ENCODE data around the gene NR1D2.

Gene NR1D2

DNA sequence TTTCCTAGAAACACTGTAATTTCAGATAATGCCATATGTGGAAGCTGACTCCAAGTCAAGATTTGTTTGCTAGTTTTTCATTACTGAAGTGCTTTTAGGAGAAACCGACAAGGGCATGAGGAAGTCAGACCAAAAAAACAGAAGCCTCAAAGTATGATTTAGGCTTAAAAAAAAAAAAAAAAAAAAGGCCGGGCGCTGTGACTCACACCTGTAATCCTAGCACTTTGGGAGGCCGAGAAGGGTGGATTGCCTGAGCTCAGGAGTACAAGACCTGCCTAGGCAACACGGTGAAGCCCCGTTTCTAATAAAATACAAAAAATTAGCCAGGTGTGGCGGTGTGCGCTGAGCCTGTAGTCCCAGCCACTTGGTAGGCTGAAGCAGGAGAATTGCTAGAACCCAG lies 16.6 kb upstream of the NR1D2 start:
- DNase-seq (ENCODE audit: low read depth in 2 of 3, low spot score in 2 of 3): no peak

DNA sequence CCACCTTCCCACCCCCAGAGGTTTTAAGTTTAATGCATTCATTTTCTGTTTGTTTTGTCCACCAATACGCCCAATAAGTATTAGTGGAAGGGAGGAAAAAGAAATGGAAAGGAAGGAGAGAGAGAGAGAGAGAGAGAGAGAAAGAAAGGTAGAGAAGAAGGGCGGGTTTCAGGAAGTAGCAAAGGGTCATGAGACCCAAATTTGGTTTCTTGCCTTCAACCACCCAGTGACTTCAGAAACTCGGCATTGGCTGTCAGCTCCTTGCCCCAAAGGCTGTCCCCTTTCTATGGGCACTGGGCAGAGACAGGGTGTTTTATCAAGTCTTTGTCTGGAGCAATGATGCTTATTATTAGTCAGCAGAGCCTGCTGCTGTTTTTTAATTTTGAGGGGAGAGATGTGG lies 13.5 kb upstream of the NR1D2 start:
- DNase-seq (ENCODE audit: low read depth in 2 of 3, low spot score in 2 of 3): no peak

DNA sequence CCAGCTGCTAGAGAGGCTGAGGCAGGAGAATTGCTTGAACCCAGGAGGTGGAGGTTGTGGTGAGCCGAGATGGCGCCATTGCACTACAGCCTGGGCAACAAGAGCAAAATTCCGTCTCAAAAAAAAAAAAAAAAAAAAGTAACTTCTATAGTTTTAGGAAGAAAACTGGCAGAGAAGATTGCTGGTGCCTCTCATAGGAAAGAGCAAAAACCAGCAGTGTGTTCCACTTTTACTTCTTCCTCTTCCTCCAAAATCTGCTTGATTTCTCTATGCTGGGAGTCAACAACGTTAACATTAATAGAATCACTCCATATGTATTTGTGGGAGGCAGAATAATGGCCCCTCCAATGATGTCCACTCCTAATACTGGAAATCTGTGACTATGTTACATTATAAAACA lies 12.5 kb upstream of the NR1D2 start:
- no peak for DNase-seq (ENCODE audit: low read depth in 2 of 3, low spot score in 2 of 3)

DNA sequence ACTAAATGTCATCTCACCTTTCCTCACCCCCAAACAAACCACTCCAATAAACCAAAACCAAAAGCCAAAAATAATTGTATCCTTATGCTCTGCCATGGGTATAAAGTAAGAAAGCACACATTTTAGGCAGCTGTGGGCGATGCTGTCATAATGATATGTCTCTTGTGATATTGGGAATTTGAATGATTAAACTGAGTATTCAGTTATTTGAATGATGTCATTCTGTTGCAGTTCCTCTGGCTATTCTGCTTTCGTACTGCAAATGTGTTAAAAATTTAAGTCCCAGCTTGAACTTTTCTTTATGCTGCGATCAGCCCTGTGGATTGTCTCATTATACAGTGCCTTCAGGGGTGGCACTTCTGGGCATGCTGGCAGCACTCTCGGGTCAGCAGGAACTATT lies 10.8 kb upstream of the NR1D2 start:
- no peak for DNase-seq (ENCODE audit: low read depth in 2 of 3, low spot score in 2 of 3)

DNA sequence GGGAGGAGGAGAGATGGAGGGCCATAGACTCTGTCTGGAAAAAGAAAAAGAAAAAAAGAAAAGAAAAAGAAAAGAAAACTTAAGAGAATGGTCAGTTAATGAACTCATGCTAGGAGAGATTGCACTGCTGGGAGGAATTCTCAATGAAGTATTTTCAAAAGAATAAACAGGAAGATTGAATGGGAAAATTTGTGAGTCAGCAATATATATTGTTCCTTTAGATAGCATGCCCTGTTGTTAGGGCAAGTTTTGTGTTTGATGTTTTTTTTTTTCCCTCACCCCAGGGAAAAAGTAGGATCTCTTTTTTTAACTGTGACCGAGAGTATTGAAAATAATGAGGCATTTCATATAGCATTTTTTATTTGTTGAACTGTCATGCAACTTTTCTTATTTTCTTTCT lies 7.8 kb upstream of the NR1D2 start:
- DNase-seq (ENCODE audit: low read depth in 2 of 3, low spot score in 2 of 3): no peak

DNA sequence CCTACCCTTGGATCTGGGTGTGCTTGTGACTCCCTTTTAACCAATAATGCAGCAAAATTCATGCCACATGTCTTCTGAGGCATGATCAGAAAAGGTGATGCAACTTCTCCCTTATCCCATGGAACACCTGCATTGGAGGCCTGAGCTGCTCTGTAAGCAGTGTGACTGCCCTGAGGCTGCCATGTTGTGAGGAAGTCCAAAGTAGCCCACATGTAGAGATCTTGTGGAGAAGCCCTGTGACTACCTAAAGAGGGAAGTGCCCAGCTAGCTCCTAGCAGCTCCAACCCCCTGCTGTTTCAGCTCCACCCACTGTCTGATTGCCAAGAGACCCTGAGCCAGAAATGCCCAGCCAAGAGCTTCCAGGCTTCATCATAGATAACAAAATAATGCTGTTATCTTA lies 6.4 kb upstream of the NR1D2 start:
- no peak for DNase-seq (ENCODE audit: low read depth in 2 of 3, low spot score in 2 of 3)

DNA sequence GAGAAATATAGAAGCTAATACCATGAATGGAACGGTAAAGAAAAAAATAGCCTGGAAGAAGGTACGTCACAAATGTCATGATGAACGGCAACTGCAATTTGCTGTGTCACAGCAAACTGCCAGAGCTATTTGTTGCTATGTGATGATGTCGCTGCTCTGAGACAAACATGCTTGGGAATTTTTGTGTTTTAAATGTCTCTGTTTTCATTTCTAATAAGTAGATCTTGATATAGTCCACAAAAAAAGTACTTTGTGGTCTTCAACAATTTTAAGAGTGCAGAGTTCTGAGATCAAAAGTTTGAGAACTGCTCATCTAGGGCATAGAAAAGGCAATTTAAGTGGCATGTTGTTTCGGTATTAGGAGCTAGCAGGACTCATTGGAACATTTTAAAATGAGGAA lies 4.3 kb upstream of the NR1D2 start:
- no peak for DNase-seq (ENCODE audit: low read depth in 2 of 3, low spot score in 2 of 3)

DNA sequence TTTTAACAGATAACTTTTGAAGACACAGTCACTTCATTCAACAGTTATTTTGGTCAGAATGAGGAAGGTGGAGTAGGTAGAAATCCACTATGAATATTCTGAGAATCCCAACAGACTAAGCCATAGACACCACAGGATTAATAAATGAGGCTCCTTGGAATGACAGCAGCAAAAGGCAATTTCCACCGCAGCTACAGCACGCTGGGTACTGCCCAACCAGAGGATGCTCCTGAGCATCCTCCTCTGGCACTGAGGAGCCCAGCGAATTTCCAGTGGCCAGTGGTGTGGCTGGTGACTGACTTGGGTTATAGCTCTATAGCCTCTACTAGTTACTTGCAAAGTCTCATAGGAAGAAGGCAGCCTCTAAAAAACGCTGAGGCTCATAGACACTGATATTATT lies 3.6 kb upstream of the NR1D2 start:
- no peak for DNase-seq (ENCODE audit: low read depth in 2 of 3, low spot score in 2 of 3)

DNA sequence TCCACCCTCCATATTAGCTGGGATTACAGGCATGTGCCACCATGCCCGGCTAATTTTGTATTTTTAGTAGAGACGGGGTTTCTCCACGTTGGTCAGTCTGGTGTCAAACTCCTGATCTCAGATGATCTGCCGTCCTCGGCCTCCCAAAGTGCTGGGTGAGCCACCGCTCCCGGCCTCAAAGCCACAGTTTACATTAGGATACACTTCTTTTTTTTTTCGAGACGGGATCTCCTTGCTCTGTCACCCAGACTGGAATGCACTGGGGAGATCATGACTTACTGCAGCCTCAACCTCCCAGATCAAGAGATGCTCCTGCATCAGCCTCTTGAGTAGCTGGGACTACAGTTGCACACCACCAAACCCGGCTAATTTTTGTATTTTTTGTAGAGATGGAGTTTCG lies 2.5 kb upstream of the NR1D2 start:
- no peak for DNase-seq (ENCODE audit: low read depth in 2 of 3, low spot score in 2 of 3)

DNA sequence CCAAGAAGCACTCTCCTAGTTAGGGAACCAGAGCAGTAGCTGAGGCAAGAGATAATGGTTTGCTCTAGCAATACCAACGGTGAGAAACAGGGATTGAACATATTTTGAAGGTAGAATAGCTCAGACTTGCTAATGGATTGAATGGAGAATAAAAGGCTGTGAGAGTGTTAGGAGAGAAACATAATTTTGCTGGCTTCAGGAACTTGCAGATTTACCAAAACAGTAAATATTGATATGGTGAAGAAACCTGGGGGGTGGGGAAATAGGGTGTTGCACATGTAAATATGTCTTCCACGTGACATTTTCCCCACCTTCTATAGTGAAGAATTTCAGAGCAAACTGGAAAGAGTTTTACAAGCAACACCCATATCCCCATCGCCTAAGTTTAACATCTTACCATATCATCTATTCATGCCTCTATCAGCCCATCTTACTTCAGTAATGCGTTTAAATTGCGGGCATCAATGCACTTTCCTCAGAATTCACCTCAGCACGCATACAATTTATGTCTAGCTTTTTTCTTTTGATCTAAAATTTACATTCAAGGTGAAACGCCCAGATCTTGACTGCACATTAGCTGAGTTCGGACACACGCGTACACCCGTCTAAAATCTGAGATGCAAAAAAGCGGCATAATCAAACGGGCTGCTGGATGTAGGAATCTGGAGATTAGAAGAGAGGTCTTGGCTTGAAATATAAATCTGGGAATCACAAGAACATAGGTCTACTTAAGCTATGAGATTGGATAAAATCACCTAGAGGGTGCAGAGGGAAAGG lies 891 bp upstream of the NR1D2 start:
- no peak for DNase-seq (ENCODE audit: low read depth in 2 of 3, low spot score in 2 of 3)

DNA sequence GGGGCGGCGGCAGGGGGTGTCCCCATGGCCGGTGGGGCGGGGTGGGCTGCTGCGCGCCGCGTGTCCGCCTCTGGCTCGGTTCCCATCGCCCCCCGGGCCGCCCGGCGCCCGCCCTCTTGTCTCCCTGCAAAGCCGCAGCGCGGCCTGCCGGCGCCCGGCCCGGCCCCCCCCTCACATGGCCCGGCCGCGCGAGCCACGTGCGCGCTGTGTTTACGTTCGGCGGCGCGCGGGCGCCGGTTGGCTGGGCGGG lies 502 bp downstream of the NR1D2 start:
- DNase-seq (ENCODE audit: low read depth in 2 of 3, low spot score in 2 of 3): no peak

DNA sequence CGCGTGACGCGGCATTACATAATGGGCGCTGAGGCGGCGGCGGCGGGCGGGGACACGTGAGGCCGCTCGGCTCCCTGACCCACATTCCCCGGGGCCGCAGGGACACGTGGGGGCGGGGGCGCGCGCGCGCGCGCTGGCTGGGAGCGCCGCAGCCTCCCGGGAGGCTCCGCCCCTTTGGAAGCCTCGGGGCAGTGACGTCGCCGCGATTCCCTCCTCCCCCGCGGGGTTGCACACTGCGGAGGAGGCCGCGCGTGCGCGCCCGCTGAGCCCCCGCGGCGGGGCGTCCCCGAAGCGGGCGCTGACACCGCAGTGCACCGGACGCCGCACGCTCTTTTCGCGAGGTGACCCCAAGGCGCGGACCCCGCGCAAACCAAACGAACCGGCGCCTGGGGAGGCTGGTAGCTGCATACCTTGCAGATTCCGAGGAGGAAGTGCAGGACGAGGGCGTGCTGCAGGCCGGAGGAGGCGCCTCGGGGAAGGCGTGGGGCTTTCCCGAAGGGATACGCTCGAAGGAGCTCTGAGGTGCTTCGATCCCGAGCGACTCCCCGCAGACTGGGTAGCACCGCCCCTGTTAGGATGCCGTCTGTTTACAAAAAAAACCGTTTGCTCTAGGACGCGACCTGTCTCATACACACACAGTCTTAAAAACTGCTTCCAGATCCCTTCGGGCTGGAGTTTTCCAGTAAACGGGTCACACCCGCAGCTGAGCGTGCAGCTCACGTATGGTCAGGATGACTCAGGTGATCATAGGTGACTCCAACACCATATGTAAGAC lies 1.0 kb downstream of the NR1D2 start:
- DNase-seq (ENCODE audit: low read depth in 2 of 3, low spot score in 2 of 3): peak; percentile 89 to 96 (median 94)

DNA sequence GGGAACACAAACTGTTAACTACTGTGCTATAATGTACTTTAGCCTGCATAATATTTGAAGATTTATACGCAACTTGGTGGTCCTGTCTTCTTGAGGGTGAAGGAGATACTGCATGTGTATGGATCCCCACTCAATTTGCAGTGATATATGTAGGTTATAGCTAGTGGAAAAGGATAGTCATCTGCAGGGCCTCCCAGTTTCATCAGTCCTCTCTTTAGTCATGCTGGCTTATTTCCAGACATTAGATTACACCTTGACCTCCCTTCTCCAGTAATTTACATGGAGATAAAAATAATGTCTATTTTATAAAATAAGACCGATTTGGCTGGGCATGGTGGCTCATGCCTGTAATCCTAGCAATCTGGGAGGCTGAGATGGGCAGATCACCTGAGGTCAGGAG lies 3.7 kb downstream of the NR1D2 start:
- DNase-seq (ENCODE audit: low read depth in 2 of 3, low spot score in 2 of 3): no peak

DNA sequence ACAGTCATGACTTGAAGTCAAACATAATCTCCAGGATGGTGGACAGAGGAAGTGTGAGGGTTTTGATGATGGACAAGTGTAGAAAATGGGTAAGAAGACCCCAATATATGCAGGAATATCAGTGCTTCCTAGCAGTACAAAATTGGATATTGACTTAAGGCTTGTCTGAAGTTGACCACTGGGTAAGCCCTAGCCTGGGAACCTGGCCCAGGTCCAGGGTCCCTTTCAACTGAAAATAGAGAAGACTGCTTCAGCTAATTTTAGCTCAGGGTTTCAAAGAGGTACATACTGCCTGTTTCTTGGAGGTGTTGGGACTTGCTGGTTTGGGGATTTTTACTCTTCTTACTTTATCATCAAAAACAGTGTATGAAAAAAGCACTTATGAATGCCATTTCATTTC lies 4.7 kb downstream of the NR1D2 start:
- DNase-seq (ENCODE audit: low read depth in 2 of 3, low spot score in 2 of 3): no peak

DNA sequence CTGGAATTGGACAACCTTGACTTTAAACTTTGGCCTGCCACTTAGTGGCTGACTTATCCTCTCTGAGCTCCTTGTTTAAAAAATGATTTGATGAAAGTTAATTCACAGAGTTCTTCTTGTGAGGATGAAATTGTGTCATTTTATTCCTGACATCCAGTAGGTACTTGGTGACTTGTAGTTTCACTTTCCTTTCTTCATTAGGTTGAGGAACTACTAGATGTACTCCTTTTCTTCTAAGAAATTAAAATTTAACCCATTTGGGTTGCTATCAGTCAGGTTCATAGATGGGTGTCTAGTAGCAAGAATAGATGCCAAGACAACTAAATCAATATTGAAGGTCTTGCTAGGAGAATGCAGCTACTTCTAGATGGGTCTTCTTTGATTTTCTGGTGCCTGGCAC lies 5.2 kb downstream of the NR1D2 start:
- DNase-seq (ENCODE audit: low read depth in 2 of 3, low spot score in 2 of 3): no peak

DNA sequence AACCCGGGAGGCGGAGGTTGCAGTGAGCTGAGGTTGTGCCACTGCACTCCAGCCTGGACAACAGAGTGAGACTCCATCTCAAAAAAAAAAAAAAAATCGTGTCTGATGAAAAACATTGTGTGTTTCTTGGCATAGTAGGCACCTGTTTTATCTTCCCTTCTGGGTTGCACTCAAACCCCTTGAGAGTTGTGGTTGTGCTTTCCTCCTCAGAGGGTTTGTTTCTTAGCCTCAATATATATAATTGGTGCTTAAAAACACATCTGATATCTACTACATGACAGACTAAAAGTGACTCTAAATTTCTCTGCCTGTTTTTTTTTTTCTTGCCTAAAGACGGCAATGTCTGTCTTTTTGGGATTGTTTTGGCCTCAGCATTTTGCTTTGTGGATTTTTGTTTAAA lies 7.6 kb downstream of the NR1D2 start:
- DNase-seq (ENCODE audit: low read depth in 2 of 3, low spot score in 2 of 3): no peak

DNA sequence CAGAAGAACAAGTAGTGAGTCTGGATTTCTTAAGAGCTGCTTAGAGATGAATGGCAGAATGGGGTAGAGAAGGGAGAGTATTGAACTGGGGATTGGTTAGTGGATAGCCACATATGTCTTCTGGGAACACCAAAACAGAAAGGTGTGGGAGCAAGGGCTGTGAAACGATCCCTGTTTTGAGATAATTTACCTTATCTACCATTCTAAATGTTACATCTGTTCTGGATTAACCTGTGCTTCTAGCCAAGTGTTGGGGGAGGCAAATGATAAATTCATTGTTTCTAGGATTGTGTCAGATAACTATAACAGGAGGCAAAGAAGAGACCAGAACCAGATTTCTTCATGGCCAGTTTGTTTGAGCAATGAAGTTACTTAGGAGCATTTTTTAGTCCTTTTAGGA lies 8.4 kb downstream of the NR1D2 start:
- no peak for DNase-seq (ENCODE audit: low read depth in 2 of 3, low spot score in 2 of 3)

DNA sequence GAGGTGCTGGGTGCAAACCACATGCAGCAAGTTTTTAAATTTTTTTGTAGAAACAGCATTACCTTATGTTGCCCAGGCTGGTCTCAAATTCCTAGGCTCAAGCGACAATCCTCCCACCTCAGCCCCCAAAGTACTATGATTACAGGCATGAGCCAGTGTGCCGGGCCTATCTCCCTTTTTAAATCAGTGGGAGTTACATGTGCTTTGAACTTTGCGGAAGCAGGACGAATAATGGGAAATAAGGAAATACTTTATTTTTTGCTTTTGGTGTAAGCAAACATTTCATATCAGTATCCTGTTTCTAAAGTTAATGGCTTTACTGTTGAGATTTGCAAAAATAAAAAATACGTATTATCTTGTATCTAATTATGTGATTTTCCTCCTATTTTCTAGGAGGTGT lies 9.1 kb downstream of the NR1D2 start:
- no peak for DNase-seq (ENCODE audit: low read depth in 2 of 3, low spot score in 2 of 3)

DNA sequence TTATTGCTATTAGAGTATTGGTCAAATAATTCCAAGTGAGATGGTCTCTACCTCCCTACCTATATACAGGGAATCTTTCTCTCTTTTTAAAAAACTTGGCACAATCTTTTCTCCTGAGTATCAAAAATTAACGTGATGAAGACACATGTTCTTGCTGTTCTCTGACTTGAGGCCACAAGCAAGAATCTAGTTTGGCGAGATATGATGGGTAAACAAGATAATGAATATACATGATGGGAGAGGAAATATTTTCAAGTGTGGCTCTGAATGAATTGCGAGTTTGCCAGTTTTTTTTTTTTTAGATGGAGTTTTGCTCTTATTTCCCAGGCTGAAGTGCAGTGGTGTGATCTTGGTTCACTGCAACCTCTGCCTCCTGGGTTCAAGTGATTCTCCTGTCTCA lies 11.6 kb downstream of the NR1D2 start:
- DNase-seq (ENCODE audit: low read depth in 2 of 3, low spot score in 2 of 3): no peak

DNA sequence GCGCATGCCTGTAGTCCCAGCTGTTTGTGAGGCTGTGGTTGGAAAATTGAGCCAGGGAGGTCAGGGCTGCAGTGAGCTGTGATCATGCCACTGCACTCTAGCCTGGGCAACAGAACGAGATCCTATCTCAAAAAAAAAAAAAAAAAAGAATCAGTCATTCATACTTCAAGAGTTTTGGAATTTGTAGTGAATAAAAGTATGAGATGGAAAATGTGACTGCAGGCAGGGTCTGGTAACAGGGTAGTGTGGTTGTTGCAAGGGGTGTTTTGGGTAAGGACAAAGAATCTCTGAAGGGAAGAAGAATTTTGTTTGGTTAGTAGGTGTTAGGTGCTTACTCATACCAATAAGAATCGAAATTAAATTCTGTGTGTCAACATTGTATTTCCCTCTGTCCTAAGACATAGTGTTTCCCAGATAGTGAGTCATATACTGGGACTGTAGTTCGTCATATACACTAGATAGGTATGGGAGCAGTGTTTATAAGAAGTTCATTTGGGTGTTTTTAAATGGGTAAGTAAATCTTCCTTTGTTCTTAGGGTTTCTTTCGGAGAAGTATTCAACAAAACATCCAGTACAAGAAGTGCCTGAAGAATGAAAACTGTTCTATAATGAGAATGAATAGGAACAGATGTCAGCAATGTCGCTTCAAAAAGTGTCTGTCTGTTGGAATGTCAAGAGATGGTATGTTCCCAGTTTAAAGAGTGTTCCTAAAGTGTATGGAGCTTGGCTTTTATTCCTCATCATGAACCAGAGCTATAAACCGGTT lies 14.2 kb downstream of the NR1D2 start:
- DNase-seq (ENCODE audit: low read depth in 2 of 3, low spot score in 2 of 3): no peak

DNA sequence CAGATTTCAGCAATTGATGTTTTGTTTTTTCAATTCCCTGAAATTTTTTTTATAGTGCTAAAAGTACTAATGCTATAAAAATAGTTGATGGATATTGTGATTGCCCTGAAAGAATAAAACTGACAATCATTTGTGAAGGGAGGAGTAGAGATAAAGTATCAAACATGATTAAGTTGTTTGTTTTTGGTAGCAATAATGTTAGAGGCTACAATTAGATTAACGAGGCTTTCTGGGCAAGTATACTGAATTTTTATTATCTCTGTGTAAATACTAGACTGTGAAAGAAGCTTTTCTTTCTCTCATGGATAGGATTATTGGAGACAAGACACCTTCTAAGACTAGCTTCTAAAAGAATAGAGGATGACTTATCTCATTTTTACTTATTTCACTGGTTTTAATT lies 15.6 kb downstream of the NR1D2 start:
- DNase-seq (ENCODE audit: low read depth in 2 of 3, low spot score in 2 of 3): no peak

DNA sequence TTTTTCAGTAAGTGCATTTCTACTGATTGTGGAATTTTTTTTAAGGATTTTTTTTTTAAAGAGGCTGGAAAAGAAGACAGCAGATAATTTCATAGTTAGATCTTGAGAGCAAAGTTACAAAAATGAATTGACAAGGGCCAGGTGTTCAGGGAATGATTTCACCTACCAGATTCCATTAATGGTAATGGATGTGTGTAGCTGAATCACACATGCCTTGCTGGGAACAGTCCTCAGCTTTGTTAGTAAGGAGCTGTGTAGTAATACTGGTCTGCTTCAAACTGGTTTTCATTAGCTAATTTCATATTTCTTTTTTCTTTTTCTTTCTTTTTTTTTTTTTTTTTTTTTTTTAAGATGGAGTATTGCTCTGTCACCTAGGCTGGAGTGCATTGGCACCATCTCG lies 16.0 kb downstream of the NR1D2 start:
- no peak for DNase-seq (ENCODE audit: low read depth in 2 of 3, low spot score in 2 of 3)
